Right lobe of liver (tissue), 6 donors: Measurements from ENCODE around the gene PCNX2. TPM values are rescaled to one million over a fixed set of nuclear protein-coding genes. Genes with fewer than 3 reads are reported as not detected.

ENCODE experiments used
- ATAC-seq, 4 donors: fragments of 200-7000 bp; cut with Tn5 transposase; one replicate each; pipeline ENCODE4 v1.9.1; 2020; ENCODE audit warnings: mild to moderate bottlenecking in 4 of 4, moderate library complexity in 4 of 4
- DNase-seq, 3 donors: peaks; one replicate each; pipeline ENCODE4 v3.0.0-alpha.2; 2020
- H3K27ac ChIP-seq, 3 donors: fragments of 200-600 bp; one replicate each; pipeline ENCODE4 v1.8.0; 2022
- H3K27me3 ChIP-seq, 2 donors: fragments of 200-600 bp; one replicate each; pipeline ENCODE4 v1.8.0; 2022
- H3K36me3 ChIP-seq, 4 donors: fragments of 200-600 bp; sonication (generic) in 1 of 4; one replicate each; pipeline versions ENCODE4 v1.5.1 to v1.8.0; 2017 to 2022; ENCODE audit warnings: control low read depth in 1 of 4
- H3K4me1 ChIP-seq, 4 donors: fragments of 200-600 bp; sonication (generic) in 1 of 4; one replicate each; pipeline versions ENCODE4 v1.5.1 to v1.8.0; 2017 to 2022; ENCODE audit warnings: control low read depth in 1 of 4
- H3K4me3 ChIP-seq, 3 donors: fragments of 200-600 bp; one replicate each; pipeline ENCODE4 v1.8.0; 2022
- H3K9me3 ChIP-seq, 4 donors: fragments of 200-600 bp; sonication (generic) in 1 of 4; one replicate each; pipeline versions ENCODE4 v1.5.1 to v1.8.0; 2017 to 2022; ENCODE audit warnings: control low read depth in 1 of 4
- POLR2A ChIP-seq: fragments of 450-650 bp; IDR thresholded peaks from one replicate; pipeline ENCODE4 v1.6.1; 2017; ENCODE audit warnings: antibody characterized with exemption, mild to moderate bottlenecking
- WGBS: methylation state at CpG from one replicate; pipeline ENCODE4 v1.1.6; 2018; ENCODE audit warnings: low coverage, low lambda C conversion rate; ENCODE audit not compliant: insufficient coverage; ENCODE audit errors: missing lambda C conversion rate; 5-methylcytosine and 5-hydroxymethylcytosine counted together
- intact Hi-C, 2 donors: fragments of 100-400 bp; cut with DNase I; formaldehyde crosslinking; loops; one replicate each; pipeline versions ENCODE4 v1.11.2 to v1.14.1; 2022
- total RNA-seq, 6 experiments: library from RNA; depleted of rRNA in 2 of 6; stranded (reverse); fragments of >200 nt in 2 of 6; fragmentation: NEBNext Ultra II Directional in 3 of 6; extraction: Animal tissue kit (Norgen Biotek cat#: 25700) in 3 of 6; gene quantifications; one replicate each; pipeline versions ENCODE4 v1.1.0 to v1.2.4, GENCODE V29; 2016 to 2023
- TF ChIP-seq, protein P1 (sequence below), 4 donors: fragments of 200-600 bp in 3 of 4; fragments of 450-650 bp in 1 of 4; IDR thresholded peaks; one replicate each; pipeline versions ENCODE4 v1.5.1 to v1.8.0; 2016 to 2022; ENCODE audit warnings: antibody characterized with exemption in 4 of 4, mild to moderate bottlenecking in 2 of 4
- donor health status: DM: no; HTN: yes; CAD: no.
- donor health status: DM: no; HTN: no; CAD: no.
- donor health status: DM: no; HTN: no; CAD: no.
- donor health status: DM: no; HTN: yes; CAD: no.
- donor health status: DM: no; HTN: yes; CAD: no.

The PCNX2 gene
- total RNA-seq, 6 experiments from 2014 or later, result 0.35 to 3.4 (median 0.82) TPM

DNA sequence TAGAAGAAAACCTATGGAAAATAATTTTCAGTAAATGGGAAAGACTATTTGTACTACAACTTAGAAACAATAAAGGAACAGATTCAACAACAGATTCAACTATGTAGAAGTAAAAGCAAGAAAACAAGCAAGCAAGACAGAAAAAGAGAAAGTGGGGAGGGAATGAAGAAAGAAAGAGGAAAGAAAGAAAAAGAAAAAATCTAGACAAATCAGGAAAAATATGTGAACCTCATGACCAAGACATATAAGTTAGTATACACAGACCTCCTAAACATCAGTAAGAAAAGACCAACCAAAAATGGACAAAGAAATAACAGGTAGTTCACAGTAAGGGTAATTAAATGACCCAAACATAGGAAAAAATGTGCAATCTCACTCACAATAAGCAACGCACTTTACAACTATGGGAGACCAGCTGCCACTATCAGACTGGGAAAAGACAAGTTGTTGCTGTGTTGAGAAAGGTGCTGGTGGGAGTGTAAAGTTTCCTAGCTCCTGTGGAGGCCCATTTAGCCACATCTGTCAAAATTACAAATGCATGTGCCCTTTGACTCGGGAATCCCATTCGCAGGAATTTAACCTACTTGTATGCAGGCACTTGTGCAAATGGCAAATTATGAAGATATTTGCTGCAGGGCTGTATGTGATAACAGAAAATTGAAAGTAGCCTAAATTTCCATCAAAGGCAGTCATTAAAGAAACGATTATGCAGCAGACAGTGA lies 18.1 kb upstream of the PCNX2 start:
- no peak for DNase-seq
- Histone ChIP-seq H3K4me1 (no peaks in the 10 kb centered on the region), H3K4me3 (no peak overlapping the region), H3K36me3 (no peaks in the 10 kb centered on the region), H3K9me3 (no peaks in the 10 kb centered on the region), H3K27me3 (no peaks in the 10 kb centered on the region), H3K27ac (no peak overlapping the region)
- no peak for ATAC-seq
- intact Hi-C loops, result no loop called here
- TF ChIP-seq POLR2A, result no peak
- TF ChIP-seq, protein P1, sequence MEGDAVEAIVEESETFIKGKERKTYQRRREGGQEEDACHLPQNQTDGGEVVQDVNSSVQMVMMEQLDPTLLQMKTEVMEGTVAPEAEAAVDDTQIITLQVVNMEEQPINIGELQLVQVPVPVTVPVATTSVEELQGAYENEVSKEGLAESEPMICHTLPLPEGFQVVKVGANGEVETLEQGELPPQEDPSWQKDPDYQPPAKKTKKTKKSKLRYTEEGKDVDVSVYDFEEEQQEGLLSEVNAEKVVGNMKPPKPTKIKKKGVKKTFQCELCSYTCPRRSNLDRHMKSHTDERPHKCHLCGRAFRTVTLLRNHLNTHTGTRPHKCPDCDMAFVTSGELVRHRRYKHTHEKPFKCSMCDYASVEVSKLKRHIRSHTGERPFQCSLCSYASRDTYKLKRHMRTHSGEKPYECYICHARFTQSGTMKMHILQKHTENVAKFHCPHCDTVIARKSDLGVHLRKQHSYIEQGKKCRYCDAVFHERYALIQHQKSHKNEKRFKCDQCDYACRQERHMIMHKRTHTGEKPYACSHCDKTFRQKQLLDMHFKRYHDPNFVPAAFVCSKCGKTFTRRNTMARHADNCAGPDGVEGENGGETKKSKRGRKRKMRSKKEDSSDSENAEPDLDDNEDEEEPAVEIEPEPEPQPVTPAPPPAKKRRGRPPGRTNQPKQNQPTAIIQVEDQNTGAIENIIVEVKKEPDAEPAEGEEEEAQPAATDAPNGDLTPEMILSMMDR (IDR thresholded peaks at IDR 0.05), result no peak
- 61% methylated on average over 4 of the region's 4 CpGs for WGBS

- ATAC-seq, result peak; percentile 84 to 88 (median 86)
- no peak overlapping the region for H3K27ac ChIP-seq
- no peak for DNase-seq
- TF ChIP-seq, protein P1 (IDR thresholded peaks at IDR 0.05), result peak; percentile 78 to 85 (median 79)
- TF ChIP-seq POLR2A, result no peak
- H3K9me3 ChIP-seq, result peaks cover 0 to 4% (median 0%) of the 10 kb centered on the region in 4 donors
- WGBS, result 0% methylated on average over 1 of the region's 1 CpG
- no peaks in the 10 kb centered on the region for H3K36me3 ChIP-seq
- no peaks in the 10 kb centered on the region for H3K4me1 ChIP-seq
- intact Hi-C loops, result no loop called here
- H3K27me3 ChIP-seq, result no peaks in the 10 kb centered on the region
- no peak overlapping the region for H3K4me3 ChIP-seq
Measured at GRCh38 chr1:233304489-233305102, 9.1 kb upstream of the PCNX2 start.

DNA sequence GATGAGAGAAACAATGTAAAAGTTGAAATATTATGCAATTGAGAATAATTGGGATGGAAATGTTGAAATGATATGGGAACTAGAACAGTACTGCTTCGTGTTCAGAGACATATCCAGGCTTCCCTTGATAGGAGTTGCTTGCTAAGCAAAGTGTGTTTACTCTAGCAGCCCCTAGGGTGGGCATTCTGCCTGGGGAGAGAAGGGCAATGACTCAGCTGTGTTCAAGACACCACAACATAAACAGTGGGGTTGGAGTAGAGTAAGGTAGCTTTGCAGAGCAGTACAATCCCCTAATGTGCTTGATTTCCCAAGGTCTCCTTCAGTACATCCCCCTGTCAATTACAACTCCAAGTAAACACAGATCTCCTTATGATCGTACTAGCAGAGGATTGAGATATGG lies 4.8 kb upstream of the PCNX2 start:
- WGBS, result 63% methylated on average over 2 of the region's 2 CpGs
- intact Hi-C loops, result no loop called here
- peaks cover 0 to 3% of the 10 kb centered on the region in 2 donors for H3K27me3 ChIP-seq
- no peaks in the 10 kb centered on the region for H3K36me3 ChIP-seq
- no peaks in the 10 kb centered on the region for H3K4me1 ChIP-seq
- H3K4me3 ChIP-seq, result no peak overlapping the region
- DNase-seq, result no peak
- no peak for ATAC-seq
- H3K9me3 ChIP-seq, result peaks cover 0 to 4% (median 0%) of the 10 kb centered on the region in 4 donors
- TF ChIP-seq, protein P1 (IDR thresholded peaks at IDR 0.05), result no peak
- TF ChIP-seq POLR2A, result no peak
- H3K27ac ChIP-seq, result no peak overlapping the region

DNA sequence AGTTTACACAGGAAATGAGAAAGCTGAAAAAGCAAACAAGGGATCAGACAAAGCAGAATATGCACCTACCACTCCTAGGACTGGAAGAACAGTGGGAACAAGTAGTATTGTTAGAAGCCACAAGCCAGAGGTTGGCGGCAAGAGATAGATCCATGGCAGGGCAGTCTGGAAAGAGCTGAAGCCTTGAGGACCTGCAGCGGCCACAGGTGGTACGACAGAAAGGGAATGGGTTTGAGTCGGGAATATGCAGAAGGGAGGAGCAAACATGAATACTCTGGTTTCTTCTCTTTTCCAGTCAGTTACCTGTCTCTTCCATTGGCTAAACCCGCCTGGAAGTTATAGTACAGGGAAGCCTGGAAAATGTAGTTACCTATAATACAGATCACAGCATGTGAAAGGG lies 3.9 kb upstream of the PCNX2 start:
- Histone ChIP-seq H3K4me3 (no peak overlapping the region), H3K9me3 (peaks cover 0 to 4% (median 0%) of the 10 kb centered on the region in 4 donors), H3K27ac (no peak overlapping the region), H3K27me3 (peaks cover 0 to 6% of the 10 kb centered on the region in 2 donors), H3K36me3 (no peaks in the 10 kb centered on the region), H3K4me1 (no peaks in the 10 kb centered on the region)
- WGBS, result 63% methylated on average over 4 of the region's 5 CpGs
- TF ChIP-seq POLR2A, result no peak
- TF ChIP-seq, protein P1 (IDR thresholded peaks at IDR 0.05), result no peak
- no peak for DNase-seq
- no peak for ATAC-seq
- intact Hi-C loops, result no loop called here
